CD8-positive, alpha-beta memory T cell (primary cell): Measurements from ENCODE around the gene C15orf39. TPM values are rescaled to one million over a fixed set of nuclear protein-coding genes. Genes with fewer than 3 reads are reported as not detected.
"Not testable (repeated sequence)": the region's sequence is repeated elsewhere in the genome, so short reads cannot be mapped to it uniquely, and the experiment has no call there.

Experiments used
- CTCF ChIA-PET: fragments of 350-600 bp; sonication (Branson Sonifier 250); formaldehyde crosslinking; loops from one replicate; lab custom pipeline; 2021; ENCODE audit warnings: antibody characterized with exemption; lab: Charles Lee
- POLR2A ChIA-PET: fragments of 350-600 bp; sonication (Branson Sonifier 250); formaldehyde crosslinking; loops from one replicate; lab custom pipeline; 2021; ENCODE audit warnings: antibody characterized with exemption; lab: Charles Lee
- DNase-seq, 5 donors: peaks; one replicate each; pipeline versions ENCODE4 v3.0.0 to v3.0.0-alpha.2; 2020 to 2022; ENCODE audit warnings: mixed read lengths in 1 of 5
- H3K27ac ChIP-seq: one replicate; pipeline ENCODE4 v1.7.0; 2013; ENCODE audit warnings: low read depth, mild to moderate bottlenecking, low read length, moderate library complexity
- H3K27me3 ChIP-seq: 2 replicates; pipeline ENCODE4 v1.7.0; 2013; ENCODE audit warnings: low read length, mild to moderate bottlenecking; ENCODE audit not compliant: insufficient read depth, poor library complexity, severe bottlenecking
- H3K36me3 ChIP-seq: 2 replicates; pipeline ENCODE4 v1.7.0; 2013; ENCODE audit warnings: mild to moderate bottlenecking, low read length, moderate library complexity; ENCODE audit not compliant: insufficient read depth
- H3K4me1 ChIP-seq: 2 replicates; pipeline ENCODE4 v1.7.0; 2013; ENCODE audit warnings: mild to moderate bottlenecking, low read length, moderate library complexity; ENCODE audit not compliant: insufficient read depth
- H3K4me3 ChIP-seq: 2 replicates; pipeline ENCODE4 v1.7.0; 2013; ENCODE audit warnings: mild to moderate bottlenecking, low read length
- H3K9me3 ChIP-seq: 2 replicates; pipeline ENCODE4 v1.7.0; 2013; ENCODE audit warnings: mild to moderate bottlenecking, low read length
- H3K27ac Mint-ChIP-seq, 8 donors: one replicate each; pipeline ENCODE4 v1.8.0; 2020 to 2021; ENCODE audit warnings: mixed read lengths in 8 of 8, mild to moderate bottlenecking in 6 of 8, inconsistent platforms in 3 of 8, moderate library complexity in 3 of 8
- H3K27me3 Mint-ChIP-seq, 2 donors: one replicate each; pipeline ENCODE4 v1.8.0; 2020 to 2021; ENCODE audit warnings: mixed read lengths in 2 of 2, mild to moderate bottlenecking in 1 of 2, moderate library complexity in 1 of 2
- H3K36me3 Mint-ChIP-seq, 3 donors: one replicate each; pipeline ENCODE4 v1.8.0; 2020 to 2021; ENCODE audit warnings: mixed read lengths in 3 of 3, inconsistent platforms in 1 of 3, mild to moderate bottlenecking in 1 of 3
- H3K4me1 Mint-ChIP-seq, 3 donors: one replicate each; pipeline ENCODE4 v1.8.0; 2020 to 2021; ENCODE audit warnings: mixed read lengths in 3 of 3, inconsistent platforms in 1 of 3, mild to moderate bottlenecking in 1 of 3
- H3K4me3 Mint-ChIP-seq, 7 donors: one replicate each; pipeline ENCODE4 v1.8.0; 2020 to 2021; ENCODE audit warnings: mixed read lengths in 7 of 7, mild to moderate bottlenecking in 6 of 7, moderate library complexity in 4 of 7, inconsistent platforms in 2 of 7
- H3K9me3 Mint-ChIP-seq, 5 donors: one replicate each; pipeline ENCODE4 v1.8.0; 2020 to 2022; ENCODE audit warnings: mixed read lengths in 5 of 5, mild to moderate bottlenecking in 3 of 5, moderate library complexity in 2 of 5, inconsistent platforms in 1 of 5
- polyA plus RNA-seq: library from polyadenylated mRNA; unstranded; fragments of 300-500 nt; fragmentation: Illumina TruSeq; gene quantifications from one replicate; pipeline ENCODE4 v1.2.3, GENCODE V29; 2021
- total RNA-seq, 2 experiments: library from RNA; stranded (reverse); gene quantifications; one replicate each; pipeline ENCODE4 v1.2.3, GENCODE V29; 2021

C15orf39 gene
- total and polyA plus RNA-seq, 3 experiments from 2014 or later = 6.1 to 32.0 (median 29.8) TPM

GRCh38 chr15:75245741-75246140 lies 44.1 kb downstream of the C15orf39 start:
- POLR2A ChIA-PET, H3K9me3 ChIP-seq, H3K36me3 Mint-ChIP-seq, H3K4me3 ChIP-seq, H3K27me3 ChIP-seq, H3K27ac ChIP-seq, H3K9me3 Mint-ChIP-seq, H3K4me3 Mint-ChIP-seq, H3K27ac Mint-ChIP-seq, H3K4me1 Mint-ChIP-seq, CTCF ChIA-PET, H3K4me1 ChIP-seq, H3K36me3 ChIP-seq, DNase-seq: not testable (repeated sequence)
- peaks cover 8 to 20% of the 10 kb centered on the region in 2 donors for H3K27me3 Mint-ChIP-seq

- H3K4me3 ChIP-seq, H3K36me3 Mint-ChIP-seq, H3K27ac ChIP-seq, H3K36me3 ChIP-seq, H3K4me1 Mint-ChIP-seq, POLR2A ChIA-PET, H3K9me3 Mint-ChIP-seq, H3K4me3 Mint-ChIP-seq, H3K27me3 ChIP-seq, H3K27ac Mint-ChIP-seq, H3K9me3 ChIP-seq, DNase-seq, H3K4me1 ChIP-seq, CTCF ChIA-PET: not testable (repeated sequence)
- peaks cover 7 to 23% of the 10 kb centered on the region in 2 donors for H3K27me3 Mint-ChIP-seq
Measured at GRCh38 chr15:75248991-75249390, 47.3 kb downstream of the C15orf39 start.

- Histone ChIP-seq H3K4me3 (no peak overlapping the region), H3K27me3 (no peaks in the 10 kb centered on the region), H3K9me3 (no peaks in the 10 kb centered on the region), H3K4me1 (no peaks in the 10 kb centered on the region), H3K27ac (no peak overlapping the region), H3K36me3 (no peaks in the 10 kb centered on the region)
- no peaks in the 10 kb centered on the region for H3K9me3 Mint-ChIP-seq
- ChIA-PET POLR2A (no interaction called here), CTCF (no interaction called here)
- no peak overlapping the region for H3K4me3 Mint-ChIP-seq
- peaks cover 7 to 23% of the 10 kb centered on the region in 2 donors for H3K27me3 Mint-ChIP-seq
- no peak overlapping the region for H3K27ac Mint-ChIP-seq
- H3K36me3 Mint-ChIP-seq = no peaks in the 10 kb centered on the region
- no peak for DNase-seq
- no peaks in the 10 kb centered on the region for H3K4me1 Mint-ChIP-seq
Measured at GRCh38 chr15:75249726-75250125, 48.0 kb downstream of the C15orf39 start.

GRCh38 chr15:75251343-75251742 lies 49.7 kb downstream of the C15orf39 start:
- H3K36me3 Mint-ChIP-seq, H3K4me3 Mint-ChIP-seq, H3K27ac Mint-ChIP-seq, H3K36me3 ChIP-seq, DNase-seq, H3K27me3 ChIP-seq, H3K9me3 ChIP-seq, POLR2A ChIA-PET, H3K4me1 Mint-ChIP-seq, H3K4me1 ChIP-seq, H3K27ac ChIP-seq, H3K9me3 Mint-ChIP-seq, CTCF ChIA-PET, H3K4me3 ChIP-seq: not testable (repeated sequence)
- H3K27me3 Mint-ChIP-seq = peaks cover 7 to 23% of the 10 kb centered on the region in 2 donors

- peaks cover 6 to 23% of the 10 kb centered on the region in 2 donors for H3K27me3 Mint-ChIP-seq
- H3K27me3 ChIP-seq, H3K4me3 Mint-ChIP-seq, H3K9me3 ChIP-seq, H3K27ac Mint-ChIP-seq, POLR2A ChIA-PET, H3K4me3 ChIP-seq, CTCF ChIA-PET, DNase-seq, H3K36me3 Mint-ChIP-seq, H3K36me3 ChIP-seq, H3K27ac ChIP-seq, H3K4me1 Mint-ChIP-seq, H3K9me3 Mint-ChIP-seq, H3K4me1 ChIP-seq: not testable (repeated sequence)
Measured at GRCh38 chr15:75252285-75252684, 50.6 kb downstream of the C15orf39 start.

GRCh38 chr15:75258034-75258433 lies 56.4 kb downstream of the C15orf39 start, which contains the start of gene GOLGA6C:
TSS of gene GOLGA6C (plus strand) at chr15:75258334. CDS start at chr15:75258599, 265 bp downstream.
- POLR2A ChIA-PET, H3K4me3 Mint-ChIP-seq, CTCF ChIA-PET, H3K36me3 ChIP-seq, H3K27ac ChIP-seq, H3K27me3 ChIP-seq, H3K27ac Mint-ChIP-seq, H3K4me3 ChIP-seq, H3K4me1 ChIP-seq, H3K4me1 Mint-ChIP-seq, H3K36me3 Mint-ChIP-seq, H3K9me3 ChIP-seq, DNase-seq, H3K9me3 Mint-ChIP-seq, H3K27me3 Mint-ChIP-seq: not testable (repeated sequence)

- H3K9me3 ChIP-seq, POLR2A ChIA-PET, DNase-seq, H3K36me3 Mint-ChIP-seq, H3K27ac Mint-ChIP-seq, CTCF ChIA-PET, H3K4me3 Mint-ChIP-seq, H3K27me3 Mint-ChIP-seq, H3K4me3 ChIP-seq, H3K4me1 Mint-ChIP-seq, H3K27me3 ChIP-seq, H3K36me3 ChIP-seq, H3K9me3 Mint-ChIP-seq, H3K27ac ChIP-seq, H3K4me1 ChIP-seq: not testable (repeated sequence)
Measured at GRCh38 chr15:75258620-75259343, 57.1 kb downstream of the C15orf39 start.

GRCh38 chr15:75259873-75260272 lies 58.2 kb downstream of the C15orf39 start:
- CTCF ChIA-PET, H3K9me3 ChIP-seq, H3K36me3 Mint-ChIP-seq, DNase-seq, H3K4me1 ChIP-seq, H3K27me3 Mint-ChIP-seq, H3K27ac ChIP-seq, H3K27me3 ChIP-seq, POLR2A ChIA-PET, H3K27ac Mint-ChIP-seq, H3K9me3 Mint-ChIP-seq, H3K36me3 ChIP-seq, H3K4me3 Mint-ChIP-seq, H3K4me3 ChIP-seq, H3K4me1 Mint-ChIP-seq: not testable (repeated sequence)
